GM21526 (cell line): ENCODE results near the gene ACVRL1.

Experiments used
- ATAC-seq: cut with Tn5 transposase; IDR thresholded peaks from one replicate; pipeline ENCODE4 v1.9.1; 2021; ENCODE audit warnings: moderate library complexity; ENCODE audit not compliant: unreplicated experiment, low FRiP score

ACVRL1 gene

DNA sequence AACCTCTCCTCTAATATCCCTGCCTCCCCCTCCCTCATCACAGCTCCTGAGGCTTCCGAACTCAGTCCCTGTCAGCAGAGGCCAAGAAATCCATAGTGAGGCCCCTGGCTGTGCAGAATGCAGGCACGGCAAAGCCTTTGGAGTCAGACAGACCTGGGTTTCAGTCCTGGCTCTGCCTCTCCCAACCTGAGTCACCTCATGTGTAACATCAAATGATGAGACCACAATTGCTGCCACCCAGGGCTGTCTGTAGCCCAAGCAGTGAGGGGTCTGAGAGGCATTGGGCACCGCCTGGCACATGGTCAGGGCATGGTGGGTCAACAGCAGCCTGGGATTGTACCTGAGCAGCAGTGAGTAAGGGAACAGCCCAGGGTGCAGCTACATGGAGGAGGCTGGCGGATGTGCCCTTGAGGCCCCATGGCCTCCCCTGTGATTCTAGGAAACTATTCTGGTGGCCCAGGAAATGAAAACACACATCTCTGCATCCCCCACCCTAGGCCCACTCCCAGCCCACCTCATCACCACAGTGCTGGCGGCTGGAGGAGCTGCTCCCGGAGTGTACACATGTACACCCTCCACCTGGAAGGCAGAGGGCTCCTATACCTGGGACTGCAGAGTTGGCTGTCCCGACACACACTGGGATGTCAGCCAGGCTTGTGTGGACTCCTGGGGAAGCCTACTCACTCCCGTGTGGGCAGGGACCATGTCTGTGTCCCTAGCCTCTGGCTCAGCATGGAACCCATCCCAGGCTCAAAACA lies 11.7 kb upstream of the ACVRL1 start:
- no peak for ATAC-seq

DNA sequence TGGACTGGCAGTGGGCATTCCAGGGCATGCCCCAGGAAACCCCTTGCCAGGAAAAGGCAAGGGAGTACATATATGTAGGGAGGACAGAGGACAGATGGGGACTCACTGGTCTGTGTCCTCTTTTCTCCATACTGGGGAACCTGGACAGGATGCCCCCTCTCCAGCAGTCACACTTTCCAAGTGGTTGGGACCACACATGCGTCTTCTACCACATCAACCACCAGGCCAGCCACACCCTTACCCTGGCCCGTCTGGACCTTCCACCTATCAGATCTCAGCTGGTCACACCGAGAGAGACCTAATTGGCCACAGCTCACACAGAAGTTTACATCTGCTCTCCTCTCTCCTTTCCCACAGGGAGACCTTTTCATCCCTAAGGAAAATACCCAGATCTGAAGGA lies 11.1 kb upstream of the ACVRL1 start:
- no peak for ATAC-seq

DNA sequence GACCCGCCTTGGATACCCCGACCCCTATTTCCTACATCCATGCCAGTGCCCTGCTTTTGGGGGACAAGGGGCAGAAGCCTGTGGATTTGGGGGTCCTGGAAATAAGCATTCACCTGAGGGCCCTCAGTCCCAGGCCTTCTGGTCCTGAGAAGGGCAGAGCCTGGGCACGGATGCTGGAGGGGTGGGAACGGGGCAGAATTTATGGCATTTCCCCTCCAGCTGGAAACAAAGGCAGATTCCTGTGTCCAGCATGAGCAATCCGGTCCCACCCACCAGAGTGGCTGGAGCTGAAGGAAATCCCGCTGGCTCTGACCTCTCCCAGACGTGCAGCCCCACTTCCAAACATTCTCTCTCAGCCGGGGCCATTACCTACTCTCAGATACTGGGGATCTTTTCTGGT lies 10.1 kb upstream of the ACVRL1 start:
- no peak for ATAC-seq

DNA sequence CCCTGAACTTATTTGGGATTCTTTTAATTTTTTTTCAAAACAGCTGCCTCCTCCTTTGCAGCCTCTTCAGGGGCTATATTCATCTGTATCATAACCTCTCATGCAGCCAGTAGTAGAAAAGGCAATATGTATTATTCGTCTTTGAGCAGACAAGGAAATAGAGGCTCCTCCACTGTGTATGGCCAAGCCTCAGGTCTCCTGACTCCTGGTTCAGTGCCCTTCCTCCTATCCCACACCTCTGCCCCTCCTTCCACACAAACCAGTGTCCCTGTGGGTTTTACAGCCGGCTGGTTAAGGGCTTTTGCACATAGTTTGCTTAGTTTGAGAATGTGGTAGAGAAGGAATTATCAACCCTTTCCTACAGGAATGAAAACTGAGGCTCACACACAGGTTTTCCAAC lies 8.8 kb upstream of the ACVRL1 start:
- no peak for ATAC-seq

DNA sequence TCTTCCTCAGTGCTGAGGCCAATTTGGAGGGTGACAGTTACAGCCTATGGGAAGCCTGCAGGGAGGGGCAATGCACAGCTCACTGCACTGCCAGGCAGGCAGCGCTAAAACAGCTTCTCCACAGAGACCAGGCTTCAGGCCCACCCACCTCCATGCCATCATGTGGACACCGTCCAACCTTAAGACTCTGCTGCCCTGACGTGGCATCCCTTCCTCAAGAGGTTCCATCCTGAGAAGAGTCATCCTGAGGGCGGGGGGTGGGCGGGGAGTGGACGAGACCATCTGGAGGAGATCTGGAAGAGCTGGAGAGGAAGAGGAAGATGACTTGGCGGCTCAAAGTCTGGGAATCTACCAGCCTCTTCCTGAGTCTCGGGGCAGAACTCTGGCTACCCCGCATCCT lies 8.4 kb upstream of the ACVRL1 start:
- no peak for ATAC-seq

DNA sequence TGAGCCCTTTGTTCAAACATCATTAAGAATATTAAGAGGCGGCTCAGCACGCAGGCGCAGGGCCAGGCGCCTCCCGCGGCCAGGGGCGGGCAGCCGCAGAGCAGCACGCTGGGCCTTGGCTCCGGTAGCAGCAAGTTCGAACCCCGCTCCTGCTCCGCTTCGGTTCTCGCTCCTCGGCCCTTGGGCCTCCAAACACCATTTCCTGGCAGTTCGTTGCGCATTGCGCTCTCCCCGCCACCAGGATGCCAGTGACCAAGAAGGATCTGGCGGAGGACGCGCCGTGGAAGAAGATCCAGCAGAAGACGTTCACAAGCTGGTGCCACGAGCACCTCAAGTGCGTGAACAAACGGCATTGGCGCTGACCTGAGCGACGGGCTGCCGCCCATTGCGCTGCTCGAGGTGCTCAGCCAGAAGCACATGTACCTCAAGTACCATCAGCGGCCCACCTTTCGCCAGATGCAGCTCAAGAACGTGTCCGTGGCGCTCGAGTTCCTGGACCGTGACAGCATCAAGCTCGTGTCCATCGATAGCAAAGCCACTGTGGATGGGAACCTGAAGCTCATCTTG lies 6.9 kb upstream of the ACVRL1 start:
- ATAC-seq = no peak

DNA sequence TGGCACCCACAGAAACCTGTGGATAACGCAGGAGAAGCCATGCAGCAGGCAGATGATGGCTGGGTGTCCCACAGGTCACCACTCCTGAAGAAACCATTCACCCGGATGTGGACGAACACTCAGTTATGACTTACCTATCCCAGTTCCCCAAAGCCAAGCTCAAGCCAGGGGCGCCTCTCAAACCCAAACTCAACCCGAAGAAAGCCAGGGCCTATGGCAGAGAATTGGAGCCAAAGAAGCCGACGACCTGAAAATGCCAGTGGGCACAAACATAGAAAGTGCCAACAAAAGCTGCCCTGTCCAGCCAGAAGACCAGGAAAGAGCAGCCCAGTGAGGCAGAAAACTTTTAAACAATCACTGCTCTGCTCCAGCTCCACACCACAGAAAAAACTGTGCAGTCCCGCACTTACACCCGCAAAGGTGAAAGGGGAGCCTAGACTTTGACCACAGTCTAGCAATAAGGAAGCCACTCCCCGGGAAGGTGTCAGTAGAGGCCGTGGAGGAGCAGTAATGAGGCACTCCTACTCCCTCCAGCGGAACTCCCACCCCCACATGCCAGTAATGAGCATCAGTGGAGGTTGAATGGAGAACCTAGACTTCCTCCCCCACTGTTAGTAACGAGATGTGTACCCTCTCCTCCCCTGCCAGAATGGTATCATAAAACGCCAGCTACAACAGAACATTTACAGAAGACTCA lies 6.0 kb upstream of the ACVRL1 start:
- ATAC-seq = no peak

DNA sequence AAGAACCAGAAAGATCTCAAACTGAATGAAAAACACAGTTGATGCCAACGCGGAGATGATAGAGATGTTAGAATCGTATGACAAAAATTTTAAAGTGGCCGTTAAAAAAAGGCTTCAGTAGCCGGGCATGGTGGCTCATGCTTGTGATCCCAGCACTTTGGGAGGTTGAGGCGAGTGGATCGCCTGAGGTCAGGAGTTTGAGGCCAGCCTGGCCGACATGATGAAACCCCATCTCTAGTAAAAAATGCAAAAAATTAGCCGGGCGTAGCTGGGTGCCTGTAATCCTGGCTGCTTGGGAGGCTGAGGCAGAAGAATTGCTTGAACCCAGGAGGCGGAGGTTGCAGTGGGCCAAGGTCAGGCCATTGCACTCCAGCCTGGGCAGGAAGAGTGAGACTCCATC lies 5.4 kb upstream of the ACVRL1 start:
- no peak for ATAC-seq

DNA sequence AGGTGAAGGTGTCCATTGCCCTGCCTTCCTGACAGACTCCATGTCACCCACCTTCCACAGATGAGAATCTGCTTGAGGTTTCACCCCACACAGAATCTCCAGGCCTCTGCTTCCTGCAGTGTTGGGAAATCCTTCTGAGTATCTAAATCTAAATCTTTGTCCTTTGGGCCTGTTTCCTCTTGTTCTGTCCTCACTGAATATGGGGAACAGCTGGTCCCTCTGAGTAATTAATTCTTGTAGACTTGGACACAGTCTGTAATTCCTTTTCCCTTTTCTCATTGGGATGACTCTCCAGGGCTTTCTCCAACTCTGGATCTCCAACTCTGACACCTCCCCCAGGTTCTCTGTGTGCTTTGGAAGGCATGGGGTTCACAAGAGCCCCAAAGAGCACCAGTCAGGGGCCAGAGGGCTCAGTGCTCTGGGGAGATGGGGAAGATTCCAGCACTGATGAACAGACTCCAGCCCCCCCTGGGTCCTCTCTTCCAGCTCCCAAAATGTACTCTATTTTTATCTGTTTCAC lies 2.3 kb upstream of the ACVRL1 start:
- ATAC-seq = no peak

DNA sequence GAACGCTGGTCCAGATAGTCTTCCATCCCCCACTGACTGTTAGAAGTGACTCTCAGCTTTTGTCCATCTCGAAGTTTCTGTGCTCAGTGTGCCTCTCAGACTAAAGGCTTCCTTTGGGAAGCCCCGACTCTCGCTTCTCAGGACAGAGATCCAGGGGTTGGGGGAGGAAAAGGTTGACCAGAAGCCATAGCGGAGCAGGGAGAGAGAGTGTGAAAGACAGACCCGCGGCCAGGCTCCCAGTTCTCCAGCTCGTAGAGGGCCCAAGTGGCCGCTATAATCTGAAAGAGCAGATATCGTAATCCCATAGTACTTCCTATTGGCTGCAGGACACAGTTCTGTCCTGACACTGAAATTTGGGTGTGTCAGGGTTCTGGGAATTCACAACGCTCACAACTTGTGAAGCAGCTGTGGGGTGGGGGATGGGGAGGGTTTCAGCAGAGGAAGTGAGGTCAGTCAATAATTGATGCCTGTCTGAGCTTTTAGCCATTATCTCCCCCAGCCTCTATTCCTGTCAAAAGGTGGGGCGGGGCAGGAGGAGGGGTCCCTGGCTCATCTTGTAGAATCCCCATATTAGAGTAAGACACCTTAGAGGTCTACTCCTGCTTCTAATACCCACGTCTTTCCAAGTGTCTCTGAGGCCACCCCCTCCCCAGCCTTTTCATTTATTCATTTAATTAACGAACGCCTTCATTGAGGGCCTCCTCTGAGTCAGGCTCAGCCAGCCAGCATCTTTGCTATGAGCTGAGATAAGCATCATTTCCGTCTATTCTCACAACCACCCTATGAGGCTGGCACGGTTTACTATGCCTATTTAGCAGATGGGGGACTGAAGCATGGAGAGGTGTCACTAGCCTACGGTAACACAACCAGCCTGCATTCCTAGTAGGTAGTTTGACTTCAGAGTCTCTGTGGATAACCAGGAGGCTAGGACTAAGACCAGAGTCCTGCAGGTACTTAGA lies 1.6 kb upstream of the ACVRL1 start:
- ATAC-seq = no peak

DNA sequence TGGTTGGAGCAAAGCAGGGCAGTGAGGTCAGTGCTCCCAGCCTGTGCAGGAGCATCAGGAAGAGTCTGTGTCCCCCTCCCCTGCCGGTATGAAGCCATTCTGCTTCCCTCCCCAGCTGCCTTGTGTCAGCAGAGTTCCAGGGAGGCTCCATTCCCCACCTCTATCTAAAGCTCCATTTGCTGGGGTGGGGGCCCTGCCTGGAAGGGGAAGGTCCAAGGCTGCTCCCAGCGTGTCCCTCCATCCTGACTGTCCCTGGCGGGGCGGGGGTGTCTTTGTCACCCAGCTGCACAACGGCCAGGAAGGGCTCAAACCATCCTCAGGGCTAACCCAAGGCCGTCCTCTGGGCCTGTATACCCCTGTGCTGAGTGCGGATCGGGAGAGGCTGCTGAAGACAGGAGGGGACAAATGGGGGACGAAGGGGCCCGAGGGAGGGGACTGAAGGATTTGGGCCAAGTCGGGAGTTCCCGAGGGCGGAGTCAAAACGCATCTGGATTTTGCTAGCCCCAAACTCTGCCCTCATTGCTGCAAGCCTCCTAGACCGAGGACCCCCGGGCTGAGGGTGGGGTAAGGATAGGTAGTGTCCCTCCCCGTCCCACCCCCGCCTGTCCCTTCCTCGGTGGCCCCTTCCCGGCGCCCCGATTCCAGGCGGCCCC lies 748 bp upstream of the ACVRL1 start:
- no peak for ATAC-seq

DNA sequence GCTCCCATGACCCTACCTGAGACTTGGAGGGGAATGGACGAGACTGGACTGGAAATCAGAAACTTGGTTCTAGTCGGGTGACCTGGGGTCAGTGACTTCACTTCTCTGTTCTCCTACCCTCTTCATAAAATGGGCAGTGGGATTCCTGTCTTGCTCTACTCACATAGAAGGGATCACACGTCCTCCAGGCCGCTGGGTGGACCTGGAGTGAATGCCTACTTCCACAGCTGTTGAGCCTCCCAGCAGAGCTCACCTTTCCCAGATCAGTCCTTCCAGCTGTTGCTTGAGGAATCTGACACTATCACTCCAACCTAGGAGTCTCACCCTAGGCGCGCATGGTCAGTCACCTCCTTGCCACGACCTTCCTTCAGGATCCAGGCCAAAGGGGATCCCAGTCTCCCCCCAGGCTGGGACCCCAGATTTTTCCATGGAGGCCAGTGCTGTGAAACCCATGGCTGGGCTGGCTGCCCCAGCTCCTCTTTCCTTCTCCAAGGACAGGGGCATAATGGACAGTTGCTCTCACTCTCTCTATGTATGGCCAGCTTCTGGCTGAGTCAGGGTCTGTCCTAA lies 637 bp downstream of the ACVRL1 start:
- ATAC-seq = no peak

DNA sequence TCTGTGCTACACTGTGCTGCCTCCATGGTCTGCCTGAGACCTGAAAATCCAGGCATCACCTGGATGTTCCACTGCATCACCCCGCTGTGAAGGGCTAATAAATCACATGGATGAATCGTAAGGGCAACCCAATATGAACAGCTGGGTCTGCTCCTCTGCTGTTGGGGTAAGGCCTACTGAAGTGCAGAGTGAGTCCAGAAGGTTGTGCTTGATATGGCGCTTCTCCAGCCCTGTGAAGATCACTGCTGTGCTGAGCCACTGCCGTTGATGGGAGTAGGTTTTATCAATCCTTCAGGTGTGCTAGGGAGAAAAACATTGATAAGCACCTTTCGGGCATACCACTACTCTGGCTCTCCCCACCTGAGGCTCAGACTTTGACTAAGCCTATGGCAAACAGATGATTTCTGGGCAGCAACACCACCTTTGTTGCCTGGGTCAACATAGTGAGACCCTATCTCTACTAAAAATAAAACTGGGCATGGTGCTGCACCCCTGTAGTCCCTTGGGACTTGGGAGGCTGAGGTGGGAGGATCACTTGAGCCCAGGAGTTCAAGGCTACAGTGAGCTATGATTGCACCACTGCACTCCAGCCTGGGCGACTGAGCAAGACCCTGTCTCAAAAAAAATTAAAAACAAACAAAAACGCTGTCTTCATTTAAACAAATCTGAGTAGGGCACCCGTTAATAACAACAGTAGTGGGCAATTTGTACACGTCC lies 1.7 kb downstream of the ACVRL1 start:
- no peak for ATAC-seq

DNA sequence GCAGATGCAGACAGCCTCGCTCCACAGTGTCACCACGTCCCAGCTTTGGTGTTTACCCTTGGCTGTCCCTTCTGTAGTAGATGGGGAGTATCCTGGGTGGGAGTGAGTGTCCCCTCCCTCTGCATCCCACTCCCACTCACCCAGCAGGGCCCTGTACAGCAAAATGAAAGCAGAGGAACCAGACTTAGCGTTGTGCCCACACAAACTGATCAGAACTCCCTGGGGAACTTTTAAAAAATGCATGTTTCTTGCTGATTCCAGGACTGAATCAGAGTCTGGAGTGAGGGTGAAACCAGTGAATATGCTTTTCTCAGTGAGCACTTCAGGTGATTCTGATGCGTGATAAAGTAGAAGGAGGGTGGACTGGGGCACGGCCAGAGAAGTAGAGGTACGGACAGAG lies 2.9 kb downstream of the ACVRL1 start:
- no peak for ATAC-seq

DNA sequence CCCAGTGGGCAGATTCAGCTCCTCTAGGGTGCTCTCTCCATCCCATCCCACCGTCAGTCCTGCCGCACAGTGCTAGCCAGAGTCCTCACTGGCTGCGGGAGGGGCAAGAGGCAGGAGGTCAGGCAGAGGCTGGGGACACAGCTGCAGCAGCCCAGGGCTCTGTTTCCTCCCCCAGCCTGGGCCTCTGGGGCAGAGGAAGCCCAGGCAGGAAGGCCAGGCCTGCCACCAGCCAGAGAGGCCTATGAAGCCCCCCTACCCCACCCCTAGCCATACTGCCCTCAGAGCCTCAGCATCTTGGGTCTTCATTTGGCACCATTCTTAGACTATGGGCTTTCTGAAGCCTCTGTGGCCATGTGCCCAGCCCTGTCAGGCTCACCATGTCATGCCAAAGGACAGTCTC lies 3.4 kb downstream of the ACVRL1 start:
- no peak for ATAC-seq

DNA sequence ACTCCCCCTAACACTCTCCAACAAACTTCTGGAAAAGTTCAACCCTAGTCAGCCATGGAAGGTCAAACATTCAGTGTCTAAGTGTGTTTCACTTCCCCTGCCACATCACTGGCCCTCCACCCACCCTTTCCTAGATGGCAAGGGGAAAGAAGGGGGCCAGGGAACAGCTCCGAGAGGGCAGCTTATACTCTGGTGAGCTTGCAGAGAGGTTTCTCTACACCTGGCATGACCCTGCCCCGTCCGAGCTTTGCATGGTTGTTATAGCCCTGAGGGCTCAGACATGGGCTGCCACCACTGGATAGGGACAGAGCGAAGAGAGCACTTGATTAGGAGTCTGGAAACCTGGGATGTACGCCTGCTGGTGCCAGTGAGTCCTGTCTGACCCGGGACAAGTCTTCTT lies 4.0 kb downstream of the ACVRL1 start:
- no peak for ATAC-seq

DNA sequence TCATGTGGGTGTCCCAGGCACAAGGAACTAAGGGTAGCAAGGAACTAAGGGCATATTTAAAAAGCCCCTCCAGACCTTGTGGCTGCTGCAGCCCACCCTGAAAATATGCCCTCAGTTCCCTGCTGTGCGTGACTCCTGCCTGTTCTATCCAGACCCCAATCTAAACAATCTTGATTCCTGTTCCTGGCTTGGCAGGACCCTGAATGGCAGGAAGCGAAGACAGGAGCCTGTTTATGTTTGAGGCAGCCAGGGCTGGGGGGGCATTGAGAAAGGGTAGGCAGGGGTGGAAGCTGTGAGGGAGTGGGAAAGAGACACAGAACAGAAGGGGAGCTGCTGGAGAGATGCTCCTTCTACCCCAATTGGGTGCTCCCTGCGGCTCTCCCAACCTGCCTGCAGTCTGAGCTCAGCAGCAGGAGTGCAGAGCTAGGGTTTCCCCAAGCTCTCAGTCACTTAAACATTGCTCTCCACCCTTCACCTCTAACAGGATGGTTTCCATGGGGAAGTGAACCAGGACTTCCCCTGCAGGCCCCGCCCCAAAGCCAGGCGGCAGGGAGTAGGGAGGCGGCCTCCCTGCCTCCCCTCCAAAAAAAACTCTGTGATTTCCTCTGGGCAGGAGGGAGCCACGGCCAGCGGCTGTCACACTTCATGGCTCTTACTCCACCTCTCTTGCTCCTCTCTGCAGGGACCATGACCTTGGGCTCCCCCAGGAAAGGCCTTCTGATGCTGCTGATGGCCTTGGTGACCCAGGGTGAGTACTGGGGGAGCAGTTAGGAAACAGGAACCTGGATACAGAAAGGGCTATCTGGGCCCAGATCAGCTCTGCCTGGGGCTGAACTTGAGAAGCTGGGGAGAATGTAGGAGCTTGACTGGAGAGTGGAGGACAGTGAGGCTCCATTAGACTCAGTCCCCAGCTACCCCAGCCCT lies 4.7 kb downstream of the ACVRL1 start:
- no peak for ATAC-seq
